Keratinocyte (primary cell): ENCODE data around the gene RRP1B.

Experiments used
- CTCF ChIP-seq, 3 experiments: IDR thresholded peaks in 1 of 3; conservative IDR thresholded peaks in 1 of 3; optimal IDR thresholded peaks in 1 of 3; 2 replicates in 2 of 3; 3 replicates in 1 of 3; pipeline versions ENCODE3 to v1.5.1; 2011; ENCODE audit warnings: low read length in 3 of 3, mild to moderate bottlenecking in 3 of 3, moderate library complexity in 2 of 3, control low read depth in 1 of 3, inconsistent platforms in 1 of 3; ENCODE audit not compliant: insufficient read depth in 2 of 3; ENCODE audit errors: extremely low read depth in 1 of 3
- EZH2 ChIP-seq: IDR thresholded peaks from one replicate; pipeline ENCODE4 v1.6.1; 2012; ENCODE audit warnings: inconsistent platforms, mild to moderate bottlenecking, low read length, moderate library complexity

- no peak for TF ChIP-seq CTCF (optimal IDR thresholded peaks at IDR 0.05 in 1 of 3, IDR thresholded peaks at IDR 0.05 in 1 of 3, conservative IDR thresholded peaks at IDR 0.05 in 1 of 3; ENCODE audit: extremely low read depth in 1 of 3, insufficient read depth in 2 of 3, low read length in 3 of 3)
- no peak for TF ChIP-seq EZH2
Observed at GRCh38 chr21:43744725-43745124, 85.4 kb downstream of the RRP1B start.
